GM23338 (cell line): ENCODE measurements around the gene CD70. TPM values are rescaled to one million over a fixed set of nuclear protein-coding genes. Genes with fewer than 3 reads are reported as not detected.
"Not testable (repeated sequence)": the region's sequence is repeated elsewhere in the genome, so short reads cannot be mapped to it uniquely, and the experiment has no call there.

Experiments used
- ATAC-seq: fragments of 200-7000 bp; cut with Tn5 transposase; 3 replicates; pipeline ENCODE4 v1.9.1; 2020
- DNase-seq: peaks from one replicate; pipeline ENCODE4 v3.0.0-alpha.2; 2015; ENCODE audit warnings: low spot score
- H2AFZ ChIP-seq: fragments of 200-600 bp; sonication (generic); 2 replicates; pipeline ENCODE4 v1.8.0; 2016; ENCODE audit warnings: antibody characterized with exemption, mild to moderate bottlenecking, moderate library complexity
- H3F3A ChIP-seq: fragments of 200-600 bp; sonication (generic); replicated peaks from 2 replicates; pipeline ENCODE4 v1.8.0; 2017; ENCODE audit warnings: antibody characterized with exemption, mixed run types, low read depth
- H3K27ac ChIP-seq: fragments of 200-600 bp; sonication (generic); 2 replicates; pipeline ENCODE4 v1.6.1; 2016; ENCODE audit warnings: low read depth
- H3K27me3 ChIP-seq: fragments of 200-600 bp; sonication (generic); 2 replicates; pipeline ENCODE4 v1.8.0; 2016; ENCODE audit warnings: mild to moderate bottlenecking, mixed run types, moderate library complexity; ENCODE audit not compliant: insufficient read depth
- H3K36me3 ChIP-seq: fragments of 200-600 bp; sonication (generic); 2 replicates; pipeline ENCODE4 v1.8.0; 2016; ENCODE audit warnings: mild to moderate bottlenecking; ENCODE audit not compliant: insufficient read depth
- H3K4me1 ChIP-seq: fragments of 200-600 bp; sonication (generic); 2 replicates; pipeline ENCODE4 v1.8.0; 2016; ENCODE audit warnings: mild to moderate bottlenecking, moderate library complexity; ENCODE audit not compliant: insufficient read depth
- H3K4me2 ChIP-seq: fragments of 200-600 bp; sonication (generic); 2 replicates; pipeline ENCODE4 v1.7.1; 2017; ENCODE audit warnings: mixed run types
- H3K4me3 ChIP-seq: fragments of 200-600 bp; sonication (generic); 2 replicates; pipeline ENCODE4 v1.6.1; 2016; ENCODE audit warnings: mixed run types
- H3K79me2 ChIP-seq: fragments of 200-600 bp; sonication (generic); replicated peaks from 2 replicates; pipeline ENCODE4 v1.8.0; 2017; ENCODE audit warnings: mild to moderate bottlenecking; ENCODE audit not compliant: insufficient read depth
- H3K9me2 ChIP-seq: fragments of 200-600 bp; sonication (generic); 2 replicates; pipeline ENCODE4 v1.8.0; 2017; ENCODE audit not compliant: insufficient read depth
- H4K20me1 ChIP-seq: fragments of 200-600 bp; sonication (generic); replicated peaks from 2 replicates; pipeline ENCODE4 v1.8.0; 2017; ENCODE audit warnings: mild to moderate bottlenecking; ENCODE audit not compliant: insufficient read depth
- H3K27ac Mint-ChIP-seq: 2 replicates; pipeline ENCODE4 v1.8.0; 2020; ENCODE audit warnings: inconsistent platforms, mild to moderate bottlenecking, moderate library complexity, mixed read lengths
- H3K27me3 Mint-ChIP-seq: 3 replicates; pipeline ENCODE4 v1.8.0; 2022; ENCODE audit warnings: low read depth, mild to moderate bottlenecking, moderate library complexity, mixed read lengths, inconsistent platforms; ENCODE audit not compliant: insufficient read depth, poor library complexity
- H3K36me3 Mint-ChIP-seq: 3 replicates; pipeline ENCODE4 v1.8.0; 2021; ENCODE audit warnings: low read depth, mild to moderate bottlenecking, inconsistent platforms, moderate library complexity, mixed read lengths
- H3K4me1 Mint-ChIP-seq: 3 replicates; pipeline ENCODE4 v1.8.0; 2020; ENCODE audit warnings: mild to moderate bottlenecking, inconsistent platforms, mixed read lengths
- H3K4me3 Mint-ChIP-seq: 3 replicates; pipeline ENCODE4 v1.8.0; 2021; ENCODE audit warnings: moderate library complexity, mild to moderate bottlenecking, inconsistent platforms, mixed read lengths
- H3K9me3 Mint-ChIP-seq: 3 replicates; pipeline ENCODE4 v1.8.0; 2020; ENCODE audit warnings: moderate library complexity, mild to moderate bottlenecking, inconsistent platforms, mixed read lengths
- EZH2phosphoT487 ChIP-seq: fragments of 200-600 bp; sonication (generic); IDR thresholded peaks from one replicate; pipeline ENCODE4 v1.8.1; 2018; ENCODE audit warnings: antibody characterized with exemption; ENCODE audit not compliant: unreplicated experiment
- JUNB ChIP-seq: IDR thresholded peaks from one replicate; pipeline ENCODE4 v1.6.1; 2016; ENCODE audit warnings: antibody characterized with exemption; ENCODE audit not compliant: unreplicated experiment
- NANOG ChIP-seq: IDR thresholded peaks from 2 replicates; pipeline ENCODE4 v1.6.1; 2016; ENCODE audit warnings: antibody characterized with exemption, borderline replicate concordance
- ZNF114 ChIP-seq: fragments of 250-450 bp; sonication (Bioruptor Pico); IDR thresholded peaks from 2 replicates; pipeline ENCODE4 v1.5.0; 2020; ENCODE audit warnings: mild to moderate bottlenecking, moderate library complexity
- polyA plus RNA-seq: library from polyadenylated mRNA; unstranded; fragments of >200 nt; fragmentation: Nextera tagmentation; extraction: Ambion mirVana; gene quantifications from 2 replicates; pipeline ENCODE4 v1.2.1, GENCODE V29; 2016
- total RNA-seq: library from RNA; depleted of rRNA; stranded (reverse); fragments of >200 nt; shearing (Covaris generic); gene quantifications from 2 replicates; pipeline ENCODE4 v1.2.3, GENCODE V29; 2014
- TF ChIP-seq, protein P1 (sequence below): fragments of 250-450 bp; sonication (Bioruptor Pico); IDR thresholded peaks from 2 replicates; pipeline ENCODE4 v1.5.0; 2020; ENCODE audit warnings: mild to moderate bottlenecking, moderate library complexity
- TF ChIP-seq, protein P2 (sequence below), 2 experiments: fragments of 200-600 bp in 1 of 2; sonication (generic) in 1 of 2; conservative IDR thresholded peaks; 2 replicates each; pipeline versions ENCODE4 v1.5.1 to v1.6.1; 2016 to 2017; ENCODE audit warnings: antibody characterized with exemption in 2 of 2, low read depth in 2 of 2, mild to moderate bottlenecking in 2 of 2, moderate library complexity in 1 of 2

The CD70 gene
- total and polyA plus RNA-seq, 2 experiments from 2014 or later, result 2.0 to 7.3 TPM

DNA sequence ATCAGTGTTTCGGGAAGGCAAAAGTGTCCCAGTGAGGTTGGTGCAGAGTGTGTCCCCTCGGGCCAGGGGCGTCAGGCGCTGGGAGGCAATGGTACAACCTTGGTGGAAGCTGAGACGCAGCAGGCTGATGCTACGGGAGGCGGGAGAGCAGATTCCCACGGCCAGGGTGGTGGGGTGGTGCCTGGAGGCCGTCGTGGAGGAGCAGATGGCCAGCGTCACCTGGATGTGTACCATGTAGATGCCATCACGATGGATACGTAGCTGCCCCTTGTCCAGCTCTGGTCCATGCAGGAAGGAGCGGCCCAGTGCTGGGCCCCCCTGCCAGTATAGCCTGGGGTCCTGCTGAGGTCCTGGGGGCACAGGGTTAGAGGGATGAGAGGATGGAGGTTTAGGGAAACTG lies 4.9 kb downstream of the CD70 start:
- Mint-ChIP-seq H3K4me3 (peak overlapping the region; percentile 43; the same call in 1 of the 3 replicates), H3K27me3 (peaks cover 61% of the 10 kb centered on the region), H3K4me1 (peaks cover 30% of the 10 kb centered on the region), H3K9me3 (peaks cover 74% of the 10 kb centered on the region), H3K27ac (no peak overlapping the region), H3K36me3 (no peaks in the 10 kb centered on the region; the same call in 2 of the 3 replicates)
- DNase-seq (no peak), ATAC-seq (no peak)
- Histone ChIP-seq H3F3A (peaks cover 18% of the 10 kb centered on the region), H3K9me2 (no peaks in the 10 kb centered on the region), H3K4me3 (no peak overlapping the region), H4K20me1 (peaks cover 10% of the 10 kb centered on the region; the same call in 1 of the 2 replicates), H2AFZ (no peak overlapping the region), H3K27ac (no peak overlapping the region), H3K4me1 (peaks cover 25% of the 10 kb centered on the region), H3K36me3 (no peaks in the 10 kb centered on the region), H3K79me2 (no peaks in the 10 kb centered on the region), H3K4me2 (no peak overlapping the region), H3K27me3 (peaks cover 58% of the 10 kb centered on the region)
- TF ChIP-seq NANOG, result no peak
- TF ChIP-seq EZH2phosphoT487, result no peak
- TF ChIP-seq, protein P1, sequence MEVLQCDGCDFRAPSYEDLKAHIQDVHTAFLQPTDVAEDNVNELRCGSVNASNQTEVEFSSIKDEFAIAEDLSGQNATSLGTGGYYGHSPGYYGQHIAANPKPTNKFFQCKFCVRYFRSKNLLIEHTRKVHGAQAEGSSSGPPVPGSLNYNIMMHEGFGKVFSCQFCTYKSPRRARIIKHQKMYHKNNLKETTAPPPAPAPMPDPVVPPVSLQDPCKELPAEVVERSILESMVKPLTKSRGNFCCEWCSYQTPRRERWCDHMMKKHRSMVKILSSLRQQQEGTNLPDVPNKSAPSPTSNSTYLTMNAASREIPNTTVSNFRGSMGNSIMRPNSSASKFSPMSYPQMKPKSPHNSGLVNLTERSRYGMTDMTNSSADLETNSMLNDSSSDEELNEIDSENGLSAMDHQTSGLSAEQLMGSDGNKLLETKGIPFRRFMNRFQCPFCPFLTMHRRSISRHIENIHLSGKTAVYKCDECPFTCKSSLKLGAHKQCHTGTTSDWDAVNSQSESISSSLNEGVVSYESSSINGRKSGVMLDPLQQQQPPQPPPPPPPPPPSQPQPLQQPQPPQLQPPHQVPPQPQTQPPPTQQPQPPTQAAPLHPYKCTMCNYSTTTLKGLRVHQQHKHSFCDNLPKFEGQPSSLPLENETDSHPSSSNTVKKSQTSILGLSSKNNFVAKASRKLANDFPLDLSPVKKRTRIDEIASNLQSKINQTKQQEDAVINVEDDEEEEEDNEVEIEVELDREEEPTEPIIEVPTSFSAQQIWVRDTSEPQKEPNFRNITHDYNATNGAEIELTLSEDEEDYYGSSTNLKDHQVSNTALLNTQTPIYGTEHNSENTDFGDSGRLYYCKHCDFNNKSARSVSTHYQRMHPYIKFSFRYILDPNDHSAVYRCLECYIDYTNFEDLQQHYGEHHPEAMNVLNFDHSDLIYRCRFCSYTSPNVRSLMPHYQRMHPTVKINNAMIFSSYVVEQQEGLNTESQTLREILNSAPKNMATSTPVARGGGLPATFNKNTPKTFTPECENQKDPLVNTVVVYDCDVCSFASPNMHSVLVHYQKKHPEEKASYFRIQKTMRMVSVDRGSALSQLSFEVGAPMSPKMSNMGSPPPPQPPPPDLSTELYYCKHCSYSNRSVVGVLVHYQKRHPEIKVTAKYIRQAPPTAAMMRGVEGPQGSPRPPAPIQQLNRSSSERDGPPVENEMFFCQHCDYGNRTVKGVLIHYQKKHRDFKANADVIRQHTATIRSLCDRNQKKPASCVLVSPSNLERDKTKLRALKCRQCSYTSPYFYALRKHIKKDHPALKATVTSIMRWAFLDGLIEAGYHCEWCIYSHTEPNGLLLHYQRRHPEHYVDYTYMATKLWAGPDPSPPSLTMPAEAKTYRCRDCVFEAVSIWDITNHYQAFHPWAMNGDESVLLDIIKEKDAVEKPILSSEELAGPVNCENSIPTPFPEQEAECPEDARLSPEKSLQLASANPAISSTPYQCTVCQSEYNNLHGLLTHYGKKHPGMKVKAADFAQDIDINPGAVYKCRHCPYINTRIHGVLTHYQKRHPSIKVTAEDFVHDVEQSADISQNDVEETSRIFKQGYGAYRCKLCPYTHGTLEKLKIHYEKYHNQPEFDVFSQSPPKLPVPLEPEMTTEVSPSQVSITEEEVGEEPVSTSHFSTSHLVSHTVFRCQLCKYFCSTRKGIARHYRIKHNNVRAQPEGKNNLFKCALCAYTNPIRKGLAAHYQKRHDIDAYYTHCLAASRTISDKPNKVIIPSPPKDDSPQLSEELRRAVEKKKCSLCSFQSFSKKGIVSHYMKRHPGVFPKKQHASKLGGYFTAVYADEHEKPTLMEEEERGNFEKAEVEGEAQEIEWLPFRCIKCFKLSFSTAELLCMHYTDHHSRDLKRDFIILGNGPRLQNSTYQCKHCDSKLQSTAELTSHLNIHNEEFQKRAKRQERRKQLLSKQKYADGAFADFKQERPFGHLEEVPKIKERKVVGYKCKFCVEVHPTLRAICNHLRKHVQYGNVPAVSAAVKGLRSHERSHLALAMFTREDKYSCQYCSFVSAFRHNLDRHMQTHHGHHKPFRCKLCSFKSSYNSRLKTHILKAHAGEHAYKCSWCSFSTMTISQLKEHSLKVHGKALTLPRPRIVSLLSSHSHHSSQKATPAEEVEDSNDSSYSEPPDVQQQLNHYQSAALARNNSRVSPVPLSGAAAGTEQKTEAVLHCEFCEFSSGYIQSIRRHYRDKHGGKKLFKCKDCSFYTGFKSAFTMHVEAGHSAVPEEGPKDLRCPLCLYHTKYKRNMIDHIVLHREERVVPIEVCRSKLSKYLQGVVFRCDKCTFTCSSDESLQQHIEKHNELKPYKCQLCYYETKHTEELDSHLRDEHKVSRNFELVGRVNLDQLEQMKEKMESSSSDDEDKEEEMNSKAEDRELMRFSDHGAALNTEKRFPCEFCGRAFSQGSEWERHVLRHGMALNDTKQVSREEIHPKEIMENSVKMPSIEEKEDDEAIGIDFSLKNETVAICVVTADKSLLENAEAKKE (CRISPR knock-in tag), result no peak
- TF ChIP-seq JUNB, result no peak
- TF ChIP-seq, protein P2, sequence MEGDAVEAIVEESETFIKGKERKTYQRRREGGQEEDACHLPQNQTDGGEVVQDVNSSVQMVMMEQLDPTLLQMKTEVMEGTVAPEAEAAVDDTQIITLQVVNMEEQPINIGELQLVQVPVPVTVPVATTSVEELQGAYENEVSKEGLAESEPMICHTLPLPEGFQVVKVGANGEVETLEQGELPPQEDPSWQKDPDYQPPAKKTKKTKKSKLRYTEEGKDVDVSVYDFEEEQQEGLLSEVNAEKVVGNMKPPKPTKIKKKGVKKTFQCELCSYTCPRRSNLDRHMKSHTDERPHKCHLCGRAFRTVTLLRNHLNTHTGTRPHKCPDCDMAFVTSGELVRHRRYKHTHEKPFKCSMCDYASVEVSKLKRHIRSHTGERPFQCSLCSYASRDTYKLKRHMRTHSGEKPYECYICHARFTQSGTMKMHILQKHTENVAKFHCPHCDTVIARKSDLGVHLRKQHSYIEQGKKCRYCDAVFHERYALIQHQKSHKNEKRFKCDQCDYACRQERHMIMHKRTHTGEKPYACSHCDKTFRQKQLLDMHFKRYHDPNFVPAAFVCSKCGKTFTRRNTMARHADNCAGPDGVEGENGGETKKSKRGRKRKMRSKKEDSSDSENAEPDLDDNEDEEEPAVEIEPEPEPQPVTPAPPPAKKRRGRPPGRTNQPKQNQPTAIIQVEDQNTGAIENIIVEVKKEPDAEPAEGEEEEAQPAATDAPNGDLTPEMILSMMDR (conservative IDR thresholded peaks at IDR 0.05; ENCODE audit: low read depth in 2 of 2), result no peak
- TF ChIP-seq ZNF114 (CRISPR knock-in tag), result no peak

DNA sequence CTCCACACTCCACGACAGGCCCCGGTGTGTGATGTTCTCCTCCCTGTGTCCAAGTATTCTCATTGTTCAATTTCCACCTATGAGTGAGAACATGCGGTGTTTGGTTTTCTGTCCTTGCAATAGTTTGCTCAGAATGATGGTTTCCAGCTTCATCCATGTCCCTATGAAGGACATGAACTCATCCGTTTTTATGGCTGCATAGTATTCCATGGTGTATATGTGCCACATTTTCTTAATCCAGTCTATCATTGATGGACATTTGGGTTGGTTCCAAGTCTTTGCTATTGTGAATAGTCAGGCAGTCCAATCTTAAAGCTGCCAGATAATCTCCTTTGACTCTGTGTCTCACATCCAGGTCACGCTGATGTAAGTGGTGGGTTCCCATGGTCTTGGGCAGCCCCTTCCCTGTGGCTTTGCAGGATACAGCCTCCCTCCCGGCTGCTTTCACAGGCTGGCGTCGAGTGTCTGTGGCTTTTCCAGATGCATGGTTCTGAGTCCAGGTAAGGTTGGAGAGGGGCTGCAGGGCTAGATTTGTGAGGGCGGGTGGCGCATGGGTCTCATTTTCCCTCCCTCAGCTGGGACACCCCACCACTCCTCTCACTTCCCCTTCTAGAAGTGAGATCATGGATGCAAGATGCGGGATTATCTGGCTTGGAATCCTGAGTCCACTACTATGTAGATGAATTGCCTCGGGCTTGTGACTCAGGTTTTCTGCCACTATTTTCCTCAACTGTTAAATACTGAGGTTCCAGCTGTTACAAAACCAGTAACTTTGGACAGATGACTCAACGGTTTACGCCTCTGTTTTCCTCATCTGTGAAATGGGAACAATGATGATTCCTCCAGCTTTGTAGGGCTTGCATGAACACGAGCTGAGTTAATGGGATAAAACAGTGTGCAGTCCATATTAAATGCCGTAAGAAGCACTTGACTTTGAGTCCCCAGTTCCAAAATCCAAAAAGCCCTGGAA lies 8.2 kb downstream of the CD70 start:
- H3K4me1 Mint-ChIP-seq, H3F3A ChIP-seq, H3K4me1 ChIP-seq, H3K27ac ChIP-seq, H3K4me3 ChIP-seq, H3K79me2 ChIP-seq, H2AFZ ChIP-seq, H3K4me2 ChIP-seq, DNase-seq, H3K4me3 Mint-ChIP-seq, H4K20me1 ChIP-seq, H3K9me2 ChIP-seq, H3K27ac Mint-ChIP-seq, ATAC-seq: not testable (repeated sequence)
- H3K36me3 Mint-ChIP-seq, result peaks cover 14% of the 10 kb centered on the region
- peaks cover 33% of the 10 kb centered on the region for H3K27me3 Mint-ChIP-seq
- peaks cover 60% of the 10 kb centered on the region for H3K9me3 Mint-ChIP-seq
- Histone ChIP-seq H3K36me3 (peaks cover 11% of the 10 kb centered on the region; the same call in 1 of the 2 replicates), H3K27me3 (peaks cover 25% of the 10 kb centered on the region)
